GM19099 (cell line): ENCODE data around the gene MIPEP.

Source experiments
- POLR2A ChIP-seq: IDR thresholded peaks from 3 replicates; pipeline ENCODE4 v1.6.1; 2011; ENCODE audit warnings: low read depth; ENCODE audit not compliant: insufficient read length; ENCODE audit errors: extremely low read depth

MIPEP gene

GRCh38 chr13:23688336-23688735 lies 200.9 kb downstream of the MIPEP start:
- no peak for TF ChIP-seq POLR2A

DNA sequence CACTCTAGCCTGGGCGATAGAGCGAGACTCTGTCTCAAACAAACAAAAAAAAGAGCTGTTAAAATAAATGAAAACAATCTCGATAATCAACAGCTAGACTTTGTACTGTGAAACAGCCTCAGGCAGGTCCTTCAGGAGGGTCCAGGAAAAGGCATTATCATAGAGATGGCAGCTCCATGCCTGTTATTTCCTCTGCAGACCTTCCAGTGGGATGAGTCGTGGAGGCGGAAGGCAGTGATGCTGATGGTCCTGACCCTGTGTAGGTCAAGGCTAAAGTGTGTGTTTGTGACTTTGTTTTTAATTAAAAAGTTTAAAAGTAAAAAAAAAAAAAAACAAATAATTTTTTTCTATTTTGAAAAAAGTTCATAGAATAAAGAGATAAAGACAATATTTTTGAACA lies 201.6 kb downstream of the MIPEP start:
- no peak for TF ChIP-seq POLR2A

GRCh38 chr13:23686948-23687347 lies 202.3 kb downstream of the MIPEP start:
- no peak for TF ChIP-seq POLR2A

DNA sequence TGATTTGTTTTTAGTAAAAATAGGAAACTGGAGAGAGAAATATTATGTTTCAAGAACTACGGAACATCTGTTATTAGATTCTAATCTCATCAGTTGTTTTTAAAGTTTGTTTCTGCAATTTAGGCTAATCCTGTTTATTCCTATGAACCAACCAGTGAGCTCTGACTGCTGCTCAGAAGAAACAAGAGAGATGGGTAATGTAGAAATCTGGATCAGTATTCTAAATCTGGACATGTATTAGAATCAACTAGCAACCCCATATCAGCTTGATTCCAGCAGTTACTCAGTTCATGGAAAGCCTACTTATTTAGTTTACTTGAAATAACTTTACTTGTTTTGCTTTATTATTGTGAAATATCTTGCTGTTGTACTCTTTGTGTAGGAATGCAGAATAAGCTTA lies 203.8 kb downstream of the MIPEP start:
- no peak for TF ChIP-seq POLR2A

GRCh38 chr13:23684647-23685046 lies 204.6 kb downstream of the MIPEP start:
- TF ChIP-seq POLR2A = no peak

GRCh38 chr13:23683084-23683483 lies 206.1 kb downstream of the MIPEP start:
- no peak for TF ChIP-seq POLR2A

DNA sequence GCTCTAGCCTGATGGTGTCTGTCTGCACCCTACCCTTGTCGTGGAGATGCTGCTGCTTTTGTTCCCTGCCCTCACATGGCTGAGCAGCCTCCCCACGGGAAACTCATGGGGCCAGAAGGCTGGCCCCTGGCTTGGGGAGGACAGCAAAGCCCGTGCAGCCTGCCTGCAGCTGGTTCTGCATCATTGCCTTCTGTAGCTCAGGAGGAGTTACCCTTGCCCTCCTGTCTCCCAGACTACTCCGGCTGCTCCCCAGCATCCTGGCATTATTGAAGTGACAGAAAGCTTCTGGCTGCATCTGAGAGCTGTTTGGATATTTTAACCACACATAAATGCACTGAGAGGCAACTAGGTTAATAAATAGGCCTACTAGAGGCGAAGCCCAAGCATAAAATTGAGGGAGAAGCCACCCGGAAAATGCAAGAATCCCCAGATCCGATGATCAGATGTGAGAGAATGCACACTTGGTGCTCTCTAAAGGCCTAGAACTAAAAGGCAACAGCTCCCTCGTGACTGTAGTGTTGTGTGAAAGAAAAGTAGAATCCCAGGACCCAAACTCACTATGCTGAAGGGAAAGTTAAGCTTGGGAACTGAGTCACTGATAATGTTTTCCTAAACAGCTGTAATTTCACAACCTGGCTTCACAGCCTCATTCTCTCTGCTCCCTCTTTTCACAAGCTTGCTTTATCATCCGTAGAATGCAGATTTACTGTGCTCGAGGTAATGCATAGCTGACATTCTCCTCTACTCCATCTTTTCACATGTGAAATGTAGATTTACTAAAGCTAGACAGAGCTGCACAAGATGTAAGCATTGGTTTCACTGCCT lies 208.1 kb downstream of the MIPEP start:
- TF ChIP-seq POLR2A = no peak
